ENCODE measurements around the gene COTL1.
"Not testable (repeated sequence)": the region's sequence is repeated elsewhere in the genome, so short reads cannot be mapped to it uniquely, and the experiment has no call there.

Gene COTL1

GRCh38 chr16:84641643-84642358 is 23.9 kb upstream of the COTL1 start:
- DNase-seq: no peak

DNA sequence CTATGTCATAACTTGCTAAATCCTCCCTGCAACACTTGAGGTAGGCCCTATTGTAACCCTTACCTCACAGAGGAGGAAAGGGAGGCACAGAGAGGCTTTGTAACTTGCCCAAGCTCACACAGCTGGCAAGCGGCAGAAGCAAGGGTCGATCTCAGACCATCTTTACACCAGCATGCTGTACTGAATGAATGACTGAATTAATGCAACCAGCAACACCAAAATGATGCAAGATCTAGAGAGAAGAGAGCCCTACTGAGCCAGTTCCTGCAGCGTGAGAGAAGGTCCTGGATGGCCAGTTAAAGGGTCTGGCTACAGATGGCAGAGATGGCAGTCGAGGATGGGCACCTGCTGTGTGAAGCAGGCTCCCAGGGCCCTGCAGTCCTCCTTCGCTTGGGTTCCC is 22.3 kb upstream of the COTL1 start:
- DNase-seq: no peak

GRCh38 chr16:84638231-84638806 is 20.4 kb upstream of the COTL1 start:
- no peak for DNase-seq

GRCh38 chr16:84637709-84638108 is 19.8 kb upstream of the COTL1 start:
- no peak for DNase-seq

GRCh38 chr16:84635702-84636101 is 17.8 kb upstream of the COTL1 start:
- no peak for DNase-seq

- no peak for DNase-seq
Observed at GRCh38 chr16:84633622-84634021, 15.7 kb upstream of the COTL1 start.

- not testable (repeated sequence) for DNase-seq
Observed at GRCh38 chr16:84632862-84633261, 15.0 kb upstream of the COTL1 start.

GRCh38 chr16:84631886-84632285 is 14.0 kb upstream of the COTL1 start:
- no peak for DNase-seq

- no peak for DNase-seq
Observed at GRCh38 chr16:84631153-84631466, 13.2 kb upstream of the COTL1 start.

DNA sequence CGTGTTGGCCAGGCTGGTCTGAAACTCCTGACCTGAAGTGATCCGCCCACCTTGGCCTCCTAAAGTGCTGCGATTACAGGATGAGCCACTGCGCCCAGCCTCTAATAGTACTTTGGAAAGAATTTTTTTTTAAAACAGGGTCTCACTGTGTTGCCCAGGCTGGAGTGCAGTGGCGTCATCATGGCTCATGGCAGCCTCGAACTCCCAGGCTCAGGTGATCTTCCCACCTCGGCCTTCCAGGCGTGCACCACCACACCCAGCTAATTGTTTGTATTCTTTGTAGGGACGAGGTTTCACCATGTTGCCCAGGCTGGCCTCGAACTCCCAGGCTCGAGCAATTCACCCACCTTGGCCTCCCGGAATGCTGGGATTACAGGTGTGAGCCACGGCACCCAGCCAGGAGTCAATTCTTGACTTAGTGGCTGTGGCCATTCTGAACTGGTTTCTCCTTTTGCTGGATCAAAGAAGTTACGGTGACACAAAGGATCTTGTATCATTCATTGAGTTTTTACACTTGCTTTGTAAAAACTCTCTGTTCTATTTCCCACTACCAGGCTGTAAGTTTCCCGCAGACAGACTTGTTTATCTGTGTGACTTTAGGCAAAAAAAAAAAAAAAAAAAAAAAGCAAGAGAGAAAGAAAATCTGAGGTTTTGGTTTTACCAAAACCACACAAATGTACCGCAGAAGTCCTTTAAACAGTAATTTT is 12.7 kb upstream of the COTL1 start:
- no peak for DNase-seq

DNA sequence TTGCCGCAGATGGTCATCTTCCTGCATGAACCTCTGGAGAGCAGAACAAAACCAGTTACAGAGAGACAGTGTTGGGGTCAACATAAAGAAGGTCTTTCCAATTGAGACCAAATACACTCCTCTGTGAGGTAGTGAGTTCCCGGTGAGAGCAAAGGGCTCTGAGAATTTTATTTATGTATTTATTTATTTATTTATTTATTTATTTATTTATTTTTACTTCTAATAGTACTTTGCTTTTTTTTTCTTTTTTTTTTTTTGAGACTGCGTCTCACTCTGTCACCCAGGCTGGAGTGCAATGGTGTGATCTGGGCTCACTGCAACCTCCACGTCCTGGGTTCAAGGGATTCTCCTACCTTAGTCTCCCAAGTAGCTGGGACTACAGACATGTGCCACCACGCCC is 12.1 kb upstream of the COTL1 start:
- DNase-seq: no peak

DNA sequence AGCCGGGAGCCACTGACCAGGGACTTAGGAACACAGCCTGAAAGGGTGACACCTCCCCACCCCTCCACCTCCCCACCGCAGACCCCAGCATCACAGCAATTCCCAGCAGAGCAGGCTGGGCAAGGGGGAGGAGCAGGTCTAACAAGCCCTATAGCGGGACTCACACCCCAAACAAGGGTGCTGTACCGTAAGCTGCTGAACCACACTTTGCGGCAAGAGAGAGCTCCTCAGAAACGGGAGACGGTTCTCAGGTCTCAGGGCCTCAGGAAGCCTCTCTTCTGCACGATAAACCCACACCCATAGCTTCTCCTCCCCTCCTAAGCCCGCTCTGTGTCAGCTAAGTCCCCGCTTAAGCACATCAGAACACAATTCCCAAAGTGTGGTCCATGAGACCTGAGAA is 11.7 kb upstream of the COTL1 start:
- DNase-seq: no peak

DNA sequence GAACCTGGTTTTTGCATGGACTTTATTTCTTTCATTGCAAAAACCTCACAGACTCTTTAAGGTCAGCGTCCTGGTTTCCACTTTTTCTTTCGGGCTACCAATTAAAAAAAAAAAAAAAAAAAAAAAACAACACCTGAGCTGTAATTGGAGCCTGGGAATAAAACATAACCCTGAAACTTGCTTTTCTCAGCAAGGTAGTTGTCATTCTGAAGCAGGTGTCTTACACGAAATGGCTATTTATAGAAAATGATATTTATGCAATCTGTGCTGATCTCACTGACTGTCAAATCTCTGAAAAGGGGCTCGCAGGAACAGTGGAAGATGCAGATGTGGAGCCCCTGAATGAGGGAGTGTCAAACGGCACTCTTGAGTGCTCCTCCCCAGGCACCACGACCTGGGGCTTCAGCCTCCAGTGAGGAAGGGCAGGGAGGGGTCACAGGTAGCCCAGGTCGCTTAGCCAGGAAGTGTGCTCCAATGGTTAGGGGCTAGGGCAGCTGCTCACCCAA is 10.4 kb upstream of the COTL1 start:
- DNase-seq: no peak

- DNase-seq: no peak
Observed at GRCh38 chr16:84625556-84625955, 7.7 kb upstream of the COTL1 start.

DNA sequence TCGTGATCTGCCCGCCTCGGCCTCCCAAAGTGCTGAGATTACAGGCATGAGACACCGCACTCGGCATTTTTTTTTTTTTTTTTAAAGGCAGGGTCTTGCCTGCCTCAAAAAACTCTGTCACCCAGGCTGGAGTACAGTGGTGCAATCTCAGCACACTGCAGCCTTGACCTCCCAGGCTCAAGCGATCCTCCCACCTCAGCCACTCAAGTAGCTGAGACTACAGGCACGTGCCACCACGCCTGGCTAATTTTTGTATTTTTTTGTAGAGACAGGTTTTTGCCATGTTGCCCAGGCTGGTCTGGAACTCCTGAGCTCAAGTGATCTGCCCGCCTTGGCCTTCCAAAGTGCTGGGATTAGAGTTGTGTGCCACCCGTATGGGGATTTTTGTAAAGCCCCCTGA is 3.0 kb upstream of the COTL1 start:
- not testable (repeated sequence) for DNase-seq

DNA sequence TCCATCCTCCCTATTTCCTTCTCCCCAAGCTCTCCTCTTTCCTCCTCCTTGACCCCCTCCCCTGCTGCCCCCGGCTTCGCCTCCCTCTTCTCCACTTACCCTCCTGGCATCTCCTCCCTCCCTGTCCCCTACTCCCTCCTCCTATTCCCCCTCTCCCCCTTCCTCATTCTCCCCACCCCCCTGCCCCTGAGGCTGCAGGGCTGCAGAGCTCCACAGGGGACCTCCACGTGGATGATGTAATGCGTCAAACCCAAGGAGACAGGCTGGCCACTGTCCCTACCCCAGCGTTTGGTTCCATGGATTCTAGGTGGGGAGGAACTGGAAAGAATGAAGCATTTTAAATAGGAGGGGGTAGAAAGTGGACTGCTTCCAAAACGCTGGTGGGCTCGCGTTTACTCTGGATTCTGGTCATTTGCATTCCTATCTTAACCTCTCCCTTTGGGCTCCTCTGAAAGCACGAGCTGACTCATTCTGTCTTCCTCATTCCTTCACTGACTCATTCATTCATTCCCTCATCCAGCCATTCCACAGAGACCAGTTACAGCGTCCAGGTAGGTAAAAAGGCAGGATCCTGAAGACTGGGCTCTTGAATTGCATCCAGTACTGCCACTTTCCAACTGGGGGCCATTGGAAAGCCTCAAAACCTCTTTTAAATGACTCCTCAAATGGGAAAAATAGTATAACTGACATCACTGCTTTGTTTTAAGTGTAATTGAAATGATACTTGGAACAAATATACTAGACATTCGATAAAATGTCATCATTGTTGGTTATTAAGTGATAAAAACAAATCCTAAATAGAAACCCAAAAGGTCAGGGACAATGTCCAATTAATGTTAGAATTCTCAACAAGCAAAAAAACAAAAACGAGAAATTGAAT is 943 bp upstream of the COTL1 start:
- no peak for DNase-seq

DNA sequence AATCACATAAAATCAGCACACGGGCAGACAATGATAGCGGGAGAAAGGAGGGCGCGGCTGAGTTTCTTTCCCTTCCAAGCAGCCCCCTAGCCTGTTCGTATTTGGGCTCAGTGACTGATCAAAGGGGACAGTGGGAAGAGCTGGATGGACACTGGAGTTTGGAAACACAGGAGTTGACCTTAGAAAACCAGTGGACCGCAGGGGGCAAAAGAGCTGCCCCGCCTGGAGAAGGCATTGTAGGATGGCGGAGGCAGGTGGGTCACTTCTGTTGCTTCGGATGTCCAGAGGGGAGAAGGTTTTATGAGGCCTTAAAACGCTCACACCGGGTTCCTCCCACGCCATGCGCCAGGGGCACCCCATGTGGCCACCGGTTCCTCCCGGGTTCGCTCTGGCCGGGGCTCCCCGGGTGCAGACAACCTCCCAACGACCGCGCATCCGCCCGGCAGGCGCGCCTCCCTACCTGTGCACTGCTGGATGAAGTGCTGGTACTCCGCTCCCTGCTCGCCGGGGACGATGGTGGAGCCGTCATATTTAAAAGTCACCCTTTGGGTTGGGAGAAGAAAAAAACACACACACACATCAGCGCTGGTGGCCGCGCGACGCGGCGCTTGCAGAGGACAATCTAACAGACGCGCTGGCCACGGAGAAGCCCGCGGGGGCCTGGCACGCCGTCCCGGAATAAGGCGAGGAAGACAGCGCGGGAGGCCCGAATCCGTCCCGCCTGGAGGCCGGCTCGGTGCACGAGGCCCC is 662 bp downstream of the COTL1 start:
- DNase-seq: no peak

DNA sequence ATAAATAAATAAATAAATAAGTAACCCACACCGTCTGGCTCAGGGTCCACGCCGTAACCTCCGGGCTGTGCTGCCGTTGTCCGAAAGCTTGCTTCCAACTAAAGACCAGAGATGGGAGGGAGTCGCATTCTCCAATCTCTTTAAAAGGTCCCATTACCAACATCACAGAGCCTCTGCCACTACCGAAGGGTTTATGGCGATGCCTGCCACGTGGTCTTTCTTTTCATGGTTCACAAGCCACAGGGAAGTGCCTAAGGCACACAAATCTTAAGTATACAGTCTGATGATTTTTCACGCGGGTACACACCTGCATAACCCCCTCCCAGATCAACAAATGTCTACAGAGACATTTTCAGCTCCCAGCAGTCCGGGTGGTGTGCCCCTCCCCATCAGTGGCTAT is 1.4 kb downstream of the COTL1 start:
- no peak for DNase-seq

GRCh38 chr16:84614968-84615813 is 2.7 kb downstream of the COTL1 start:
- no peak for DNase-seq

GRCh38 chr16:84614623-84614967 is 3.3 kb downstream of the COTL1 start:
- DNase-seq: no peak

DNA sequence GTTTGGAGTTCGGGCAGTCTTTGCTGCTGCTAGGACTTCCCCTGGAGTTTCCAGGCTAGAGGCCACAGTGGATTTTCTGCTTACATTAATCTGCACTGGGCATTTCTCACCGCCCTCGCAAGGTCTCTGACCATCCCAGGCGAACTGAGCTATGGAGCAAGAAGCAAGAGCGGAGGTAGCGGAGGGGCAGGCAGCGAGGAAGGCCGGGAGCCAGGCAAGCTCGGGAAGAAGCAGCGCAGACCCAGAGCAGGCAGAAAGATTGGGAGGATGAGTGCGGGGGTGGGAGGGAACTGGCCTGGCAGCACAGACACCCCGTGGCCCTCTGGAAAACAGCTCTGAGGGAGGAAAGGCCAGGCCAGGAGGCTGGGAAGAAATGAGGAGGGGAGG is 3.8 kb downstream of the COTL1 start:
- no peak for DNase-seq

All from NCI-H1105 (cell line).